SU-DHL-6 (cell line): ENCODE data around the gene JAM2.

Experiments
- H2AFZ ChIP-seq: fragments of 200-600 bp; sonication (generic); 2 replicates; pipeline ENCODE4 v1.6.1; 2014; ENCODE audit warnings: low read depth, mild to moderate bottlenecking, moderate library complexity, mixed read lengths, antibody characterized with exemption, low read length; ENCODE audit not compliant: severe bottlenecking
- H3F3A ChIP-seq: fragments of 200-600 bp; shearing (Covaris generic); 2 replicates; pipeline ENCODE4 v1.6.0; 2016; ENCODE audit warnings: antibody characterized with exemption, mild to moderate bottlenecking; ENCODE audit not compliant: insufficient read depth
- H3K27ac ChIP-seq: fragments of 200-600 bp; sonication (generic); 2 replicates; pipeline ENCODE4 v1.5.1; 2016; ENCODE audit warnings: low read depth, mild to moderate bottlenecking, low read length, moderate library complexity, mixed read lengths
- H3K27me3 ChIP-seq: fragments of 200-600 bp; sonication (generic), shearing (Covaris generic); 2 replicates; pipeline ENCODE4 v1.6.0; 2014; ENCODE audit warnings: mild to moderate bottlenecking, low read length
- H3K36me3 ChIP-seq: fragments of 200-600 bp; sonication (generic); 2 replicates; pipeline ENCODE4 v1.6.1; 2014; ENCODE audit warnings: mild to moderate bottlenecking, low read length, mixed read lengths
- H3K4me2 ChIP-seq: fragments of 300-600, 200-600 bp; shearing (Covaris generic), sonication (generic); 2 replicates; pipeline ENCODE4 v1.6.0; 2014; ENCODE audit warnings: low read length, low read depth, mild to moderate bottlenecking; ENCODE audit not compliant: poor library complexity, severe bottlenecking
- H3K4me3 ChIP-seq: fragments of 200-600 bp; sonication (generic); 2 replicates; pipeline ENCODE4 v1.5.1; 2014; ENCODE audit warnings: antibody characterized with exemption, low read length, mild to moderate bottlenecking, mixed read lengths; ENCODE audit not compliant: insufficient read depth, poor library complexity, severe bottlenecking
- H3K79me2 ChIP-seq: fragments of 200-600 bp; sonication (generic); 2 replicates; pipeline ENCODE4 v1.6.1; 2014; ENCODE audit warnings: mild to moderate bottlenecking, low read length, moderate library complexity; ENCODE audit not compliant: insufficient read depth
- H3K9ac ChIP-seq: fragments of 200-600 bp; sonication (generic); 2 replicates; pipeline ENCODE4 v1.7.0; 2014; ENCODE audit warnings: mild to moderate bottlenecking, low read length
- H3K9me2 ChIP-seq: fragments of 200-600 bp; sonication (generic); replicated peaks from 2 replicates; pipeline ENCODE4 v1.6.1; 2014; ENCODE audit warnings: low read length; ENCODE audit not compliant: insufficient read depth
- H3K9me3 ChIP-seq: fragments of 200-600 bp; sonication (generic); 2 replicates; pipeline ENCODE4 v1.6.1; 2014; ENCODE audit warnings: low read length, mixed read lengths; ENCODE audit not compliant: insufficient read depth
- H4K20me1 ChIP-seq: fragments of 200-600 bp; sonication (generic); 2 replicates; pipeline ENCODE4 v1.6.1; 2014; ENCODE audit warnings: low read depth, mild to moderate bottlenecking, antibody characterized with exemption, low read length, moderate library complexity, mixed read lengths
- CTCF ChIP-seq: fragments of 200-600 bp; sonication (generic); IDR thresholded peaks from one replicate; pipeline ENCODE4 v1.5.1; 2017; ENCODE audit warnings: antibody characterized with exemption, mild to moderate bottlenecking, low read length, moderate library complexity; ENCODE audit not compliant: insufficient read depth, poor library complexity, severe bottlenecking
- EZH2phosphoT487 ChIP-seq: fragments of 200-600 bp; sonication (generic), shearing (Covaris generic); conservative IDR thresholded peaks from 2 replicates; pipeline ENCODE4 v1.6.1; 2018; ENCODE audit warnings: mild to moderate bottlenecking, antibody characterized with exemption, low read length, moderate library complexity, mixed read lengths

JAM2 gene

GRCh38 chr21:25626757-25627156 is 12.3 kb upstream of the JAM2 start:
- Histone ChIP-seq H3K27me3 (no peaks in the 10 kb centered on the region), H3K4me2 (no peak overlapping the region), H3K79me2 (no peaks in the 10 kb centered on the region), H2AFZ (no peak overlapping the region), H3K27ac (no peak overlapping the region), H3K36me3 (no peaks in the 10 kb centered on the region), H3K4me3 (no peak overlapping the region), H3K9ac (no peak overlapping the region), H3K9me2 (no peaks in the 10 kb centered on the region), H3K9me3 (no peaks in the 10 kb centered on the region), H3F3A (no peaks in the 10 kb centered on the region), H4K20me1 (no peaks in the 10 kb centered on the region)
- TF ChIP-seq EZH2phosphoT487 (no peak), CTCF (no peak)

GRCh38 chr21:25632296-25632695 is 6.8 kb upstream of the JAM2 start:
- Histone ChIP-seq H4K20me1 (no peaks in the 10 kb centered on the region), H3K27ac (no peak overlapping the region), H3K36me3 (no peaks in the 10 kb centered on the region), H3K9me3 (no peaks in the 10 kb centered on the region), H3K79me2 (no peaks in the 10 kb centered on the region), H3K9ac (no peak overlapping the region), H2AFZ (no peak overlapping the region), H3K27me3 (no peaks in the 10 kb centered on the region), H3K9me2 (no peaks in the 10 kb centered on the region), H3F3A (no peaks in the 10 kb centered on the region), H3K4me3 (no peak overlapping the region), H3K4me2 (no peak overlapping the region)
- TF ChIP-seq CTCF (no peak), EZH2phosphoT487 (no peak)

- Histone ChIP-seq H3K27ac (no peak overlapping the region), H2AFZ (no peak overlapping the region), H3K4me3 (no peak overlapping the region), H3K79me2 (no peaks in the 10 kb centered on the region), H3K27me3 (no peaks in the 10 kb centered on the region), H3K9ac (no peak overlapping the region), H3K9me3 (no peaks in the 10 kb centered on the region), H3F3A (no peaks in the 10 kb centered on the region; the same call in 1 of the 2 replicates), H3K36me3 (no peaks in the 10 kb centered on the region), H3K9me2 (no peaks in the 10 kb centered on the region), H3K4me2 (no peak overlapping the region), H4K20me1 (no peaks in the 10 kb centered on the region)
- TF ChIP-seq CTCF (no peak), EZH2phosphoT487 (no peak)
Observed at GRCh38 chr21:25635310-25635709, 3.7 kb upstream of the JAM2 start.

GRCh38 chr21:25636727-25637126 is 2.3 kb upstream of the JAM2 start:
- no peaks in the 10 kb centered on the region for H3K27me3 ChIP-seq
- H3K9me2 ChIP-seq = no peaks in the 10 kb centered on the region
- no peaks in the 10 kb centered on the region for H3K79me2 ChIP-seq
- H3K27ac ChIP-seq = no peak overlapping the region
- no peaks in the 10 kb centered on the region for H4K20me1 ChIP-seq
- no peak overlapping the region for H3K4me3 ChIP-seq
- peaks cover 7% of the 10 kb centered on the region; the same call in 1 of the 2 replicates for H3F3A ChIP-seq
- no peak overlapping the region for H3K4me2 ChIP-seq
- TF ChIP-seq CTCF (no peak), EZH2phosphoT487 (no peak)
- no peak overlapping the region for H3K9ac ChIP-seq
- H3K36me3 ChIP-seq = no peaks in the 10 kb centered on the region
- H3K9me3 ChIP-seq = no peaks in the 10 kb centered on the region
- H2AFZ ChIP-seq = no peak overlapping the region
